AG04449 (cell line): ENCODE data around the gene LY6G5C.

Experiments
- CTCF ChIA-PET: fragments of 350-600 bp; formaldehyde crosslinking; extraction: SDS; loops from one replicate; lab custom pipeline; 2021; ENCODE audit warnings: antibody characterized with exemption; lab: Yijun Ruan, JAX
- POLR2A ChIA-PET: fragments of 400-600, 350-600 bp; formaldehyde crosslinking; extraction: SDS; loops from one replicate; lab custom pipeline; 2020; ENCODE audit warnings: antibody characterized with exemption, inconsistent platforms; lab: Yijun Ruan, JAX
- DNase-seq: peaks from one replicate; pipeline ENCODE4 v3.0.0-alpha.2; 2010; ENCODE audit warnings: low read depth, low spot score
- H3K4me3 ChIP-seq: 2 replicates; pipeline ENCODE4 v1.5.1; 2011; ENCODE audit warnings: low read depth, mild to moderate bottlenecking, control low read depth, low read length
- CTCF ChIP-seq: IDR thresholded peaks from one replicate; pipeline ENCODE4 v1.5.1; 2011; ENCODE audit warnings: mild to moderate bottlenecking, moderate library complexity, low read length, control low read depth, inconsistent platforms; ENCODE audit not compliant: insufficient read depth; ENCODE audit errors: missing control alignments

LY6G5C gene

GRCh38 chr6:31659649-31660380 is 21.1 kb downstream of the LY6G5C start:
- TF ChIP-seq CTCF: no peak
- CTCF ChIA-PET: interaction anchor here (0.7 to 3.1 kb wide), 6 partner anchors 8 to 205 kb away, joined by 3 to 13 read pairs (median 4); partner anchors contain the start of genes BAG6, LY6G5B and LY6G5C
- POLR2A ChIA-PET: interaction anchor here (0.6 to 1.7 kb wide), 5 partner anchors 8 to 168 kb away, joined by 3 to 15 read pairs (median 4); partner anchors contain the start of genes BAG6 and HSPA1B
- no peak for DNase-seq
- H3K4me3 ChIP-seq: peak overlapping the region; percentile 86

- TF ChIP-seq CTCF: no peak
- POLR2A ChIA-PET: no interaction called here
- no peak for DNase-seq
- CTCF ChIA-PET: interaction anchor here (0.7 to 3.1 kb wide), 2 partner anchors 8 to 206 kb away, joined by 3 to 13 read pairs; partner anchors contain the start of gene BAG6
- H3K4me3 ChIP-seq: peak overlapping the region; percentile 86
These were observed 21.8 kb downstream of the LY6G5C start for GRCh38 chr6:31658983-31659648.

- H3K4me3 ChIP-seq: no peak overlapping the region
- CTCF ChIA-PET: no interaction called here
- DNase-seq: no peak
- POLR2A ChIA-PET: no interaction called here
- no peak for TF ChIP-seq CTCF
These were observed 22.6 kb downstream of the LY6G5C start for GRCh38 chr6:31658158-31658688.

GRCh38 chr6:31657406-31658157 is 23.3 kb downstream of the LY6G5C start:
- no peak for DNase-seq
- POLR2A ChIA-PET: no interaction called here
- CTCF ChIA-PET: no interaction called here
- no peak for TF ChIP-seq CTCF
- no peak overlapping the region for H3K4me3 ChIP-seq

GRCh38 chr6:31655349-31656237 is 25.3 kb downstream of the LY6G5C start, which contains the start of gene APOM:
Gene APOM, plus strand, starts transcription at chr6:31655894. Its CDS starts 73 bp downstream, at chr6:31655967.
- H3K4me3 ChIP-seq: no peak within 1 kb of the TSS
- no peak for DNase-seq
- ChIA-PET POLR2A (interaction anchor here (1.1 kb wide), 1 partner anchor 159 kb away, joined by 3 read pairs; no protein-coding TSS in a partner anchor), CTCF (interaction anchor here (1.2 kb wide), 1 partner anchor 9 kb away, joined by 3 read pairs; the partner anchor contains the start of gene GPANK1)
- TF ChIP-seq CTCF: no peak
